C1 segment of cervical spinal cord (tissue), 14 donors: Measurements from ENCODE around the gene SLC35F3.
A peak's percentile ranks its signal among the peaks of the same experiment; 100 is the strongest.
"Not testable (repeated sequence)": the region's sequence is repeated elsewhere in the genome, so short reads cannot be mapped to it uniquely, and the experiment has no call there.

Experiments
- DNase-seq, 14 donors: peaks; one replicate each; lab custom pipeline; 2025; lab: John Stamatoyannopoulos, UW

SLC35F3 gene

GRCh38 chr1:234141006-234141405 is 236.5 kb downstream of the SLC35F3 start:
- no peak for DNase-seq

- DNase-seq: no peak
Observed at GRCh38 chr1:234143681-234144080, 239.2 kb downstream of the SLC35F3 start.

GRCh38 chr1:234144901-234145300 is 240.4 kb downstream of the SLC35F3 start:
- no peak for DNase-seq

- no peak for DNase-seq
Observed at GRCh38 chr1:234148350-234148749, 243.9 kb downstream of the SLC35F3 start.

- DNase-seq: no peak
Observed at GRCh38 chr1:234148816-234149215, 244.3 kb downstream of the SLC35F3 start.

GRCh38 chr1:234149217-234149616 is 244.7 kb downstream of the SLC35F3 start:
- no peak for DNase-seq

- DNase-seq: no peak
Observed at GRCh38 chr1:234150892-234151291, 246.4 kb downstream of the SLC35F3 start.

GRCh38 chr1:234152344-234152743 is 247.9 kb downstream of the SLC35F3 start:
- not testable (repeated sequence) for DNase-seq

- peak in 2 of 14 donors; percentile 1 to 66 for DNase-seq
Observed at GRCh38 chr1:234154320-234155251, 250.1 kb downstream of the SLC35F3 start.

- no peak for DNase-seq
Observed at GRCh38 chr1:234162661-234163060, 258.2 kb downstream of the SLC35F3 start.

GRCh38 chr1:234163267-234163919 is 258.9 kb downstream of the SLC35F3 start:
- peak in 1 of 14 donors; percentile 76 for DNase-seq

- no peak for DNase-seq
Observed at GRCh38 chr1:234164098-234164709, 259.7 kb downstream of the SLC35F3 start.

GRCh38 chr1:234168061-234168724 is 263.7 kb downstream of the SLC35F3 start:
- DNase-seq: peak in 1 of 14 donors; percentile 64

- no peak for DNase-seq
Observed at GRCh38 chr1:234169161-234169849, 264.8 kb downstream of the SLC35F3 start.

- DNase-seq: no peak
Observed at GRCh38 chr1:234170067-234170466, 265.6 kb downstream of the SLC35F3 start.

GRCh38 chr1:234170622-234171021 is 266.1 kb downstream of the SLC35F3 start:
- no peak for DNase-seq

GRCh38 chr1:234173968-234174367 is 269.5 kb downstream of the SLC35F3 start:
- DNase-seq: peak in 1 of 14 donors; percentile 66

- DNase-seq: peak in 1 of 14 donors; percentile 62
Observed at GRCh38 chr1:234175363-234175762, 270.9 kb downstream of the SLC35F3 start.

GRCh38 chr1:234176000-234176399 is 271.5 kb downstream of the SLC35F3 start:
- DNase-seq: peak in 2 of 14 donors; percentile 2 to 92

- not testable (repeated sequence) for DNase-seq
Observed at GRCh38 chr1:234176847-234177246, 272.4 kb downstream of the SLC35F3 start.

GRCh38 chr1:234185438-234185837 is 281.0 kb downstream of the SLC35F3 start:
- no peak for DNase-seq
